Activated T-cell treated with anti-CD3 and anti-CD28 coated beads for 1 hour (primary cell): ENCODE data around the gene ZNF688.
"Not testable (repeated sequence)": the region's sequence is repeated elsewhere in the genome, so short reads cannot be mapped to it uniquely, and the experiment has no call there.

Experiments
- DNase-seq: peaks from one replicate; pipeline ENCODE4 v3.0.0-alpha.2; 2020; ENCODE audit warnings: low read depth

ZNF688 gene

GRCh38 chr16:30571445-30572322, at the start of gene ZNF688:
TSS of gene ZNF688 (minus strand) at chr16:30571714. CDS start at chr16:30571629, 85 bp downstream.
- DNase-seq: peak; percentile 88

- no peak for DNase-seq
Observed at GRCh38 chr16:30620169-30620568, 48.7 kb upstream of the ZNF688 start.

- DNase-seq: no peak
Observed at GRCh38 chr16:30619638-30620037, 48.1 kb upstream of the ZNF688 start.

- DNase-seq: no peak
Observed at GRCh38 chr16:30619202-30619601, 47.7 kb upstream of the ZNF688 start.

- DNase-seq: peak; percentile 40
Observed at GRCh38 chr16:30615358-30616091, 44.0 kb upstream of the ZNF688 start.

- peak; percentile 89 for DNase-seq
Observed at GRCh38 chr16:30609926-30610839, 38.7 kb upstream of the ZNF688 start, which contains the start of gene ZNF689. TSS of gene ZNF689 (minus strand) at chr16:30610389. CDS start at chr16:30610041, 348 bp downstream.

GRCh38 chr16:30609002-30609925, 37.8 kb upstream of the ZNF688 start:
- no peak for DNase-seq

GRCh38 chr16:30606004-30606403, 34.5 kb upstream of the ZNF688 start:
- DNase-seq: no peak

- DNase-seq: no peak
Observed at GRCh38 chr16:30605158-30605557, 33.6 kb upstream of the ZNF688 start.

- DNase-seq: no peak
Observed at GRCh38 chr16:30604316-30604947, 32.9 kb upstream of the ZNF688 start.

- DNase-seq: no peak
Observed at GRCh38 chr16:30603945-30604315, 32.4 kb upstream of the ZNF688 start.

GRCh38 chr16:30602616-30603277, 31.2 kb upstream of the ZNF688 start:
- DNase-seq: no peak

GRCh38 chr16:30601966-30602365, 30.5 kb upstream of the ZNF688 start:
- no peak for DNase-seq

- DNase-seq: no peak
Observed at GRCh38 chr16:30600929-30601328, 29.4 kb upstream of the ZNF688 start.

- DNase-seq: no peak
Observed at GRCh38 chr16:30600215-30600614, 28.7 kb upstream of the ZNF688 start.

- DNase-seq: no peak
Observed at GRCh38 chr16:30592871-30593270, 21.4 kb upstream of the ZNF688 start.

GRCh38 chr16:30590869-30591268, 19.4 kb upstream of the ZNF688 start:
- DNase-seq: not testable (repeated sequence)

- DNase-seq: not testable (repeated sequence)
Observed at GRCh38 chr16:30589582-30589981, 18.1 kb upstream of the ZNF688 start.

GRCh38 chr16:30588651-30589050, 17.1 kb upstream of the ZNF688 start:
- DNase-seq: no peak
